Measurements from ENCODE around the gene UGGT2.

The UGGT2 gene

GRCh38 chr13:96053003-96053703 lies at the start of gene UGGT2:
Gene UGGT2 (minus strand): TSS chr13:96053401. CDS start chr13:96053312, 89 bp downstream.
- Histone ChIP-seq H3K27me3 (ENCODE audit: control insufficient read depth in 1 of 2, insufficient read depth in 2 of 2, low read length in 2 of 2) (no peaks in the 10 kb centered on the region), H3K9ac (ENCODE audit: low read length) (peak within 1 kb of the TSS; percentile 58), H3K36me3 (ENCODE audit: insufficient read depth, low read length) (no peaks in the 10 kb centered on the region), H3K27ac (ENCODE audit: low read depth, low read length) (peak within 1 kb of the TSS; percentile 75), H3K9me3 (ENCODE audit: low read length) (no peaks in the 10 kb centered on the region), H3K4me3 (ENCODE audit: low read depth in 1 of 2, low read length in 2 of 2) (peak within 1 kb of the TSS; percentile 77 to 94), H3K4me1 (ENCODE audit: insufficient read depth, low read length) (peaks cover 7% of the 10 kb centered on the region)

GRCh38 chr13:96100457-96101220 lies 47.4 kb upstream of the UGGT2 start:
- no peaks in the 10 kb centered on the region for H3K36me3 ChIP-seq (ENCODE audit: insufficient read depth, low read length)
- H3K4me1 ChIP-seq (ENCODE audit: insufficient read depth, low read length) = no peaks in the 10 kb centered on the region
- H3K27ac ChIP-seq (ENCODE audit: low read depth, low read length) = no peak overlapping the region
- H3K27me3 ChIP-seq (ENCODE audit: control insufficient read depth in 1 of 2, insufficient read depth in 2 of 2, low read length in 2 of 2) = no peaks in the 10 kb centered on the region
- H3K9ac ChIP-seq (ENCODE audit: low read length) = no peak overlapping the region
- no peaks in the 10 kb centered on the region for H3K9me3 ChIP-seq (ENCODE audit: low read length)
- no peak overlapping the region for H3K4me3 ChIP-seq (ENCODE audit: low read depth in 1 of 2, low read length in 2 of 2)

GRCh38 chr13:96093296-96094006 lies 40.2 kb upstream of the UGGT2 start:
- Histone ChIP-seq H3K4me1 (ENCODE audit: insufficient read depth, low read length) (no peaks in the 10 kb centered on the region), H3K4me3 (ENCODE audit: low read depth in 1 of 2, low read length in 2 of 2) (no peak overlapping the region), H3K27me3 (ENCODE audit: control insufficient read depth in 1 of 2, insufficient read depth in 2 of 2, low read length in 2 of 2) (peaks cover 11 to 19% of the 10 kb centered on the region in 2 donors), H3K9me3 (ENCODE audit: low read length) (no peaks in the 10 kb centered on the region), H3K36me3 (ENCODE audit: insufficient read depth, low read length) (no peaks in the 10 kb centered on the region), H3K9ac (ENCODE audit: low read length) (no peak overlapping the region), H3K27ac (ENCODE audit: low read depth, low read length) (no peak overlapping the region)

GRCh38 chr13:96091164-96092117 lies 38.2 kb upstream of the UGGT2 start:
- no peak overlapping the region for H3K27ac ChIP-seq (ENCODE audit: low read depth, low read length)
- no peaks in the 10 kb centered on the region for H3K36me3 ChIP-seq (ENCODE audit: insufficient read depth, low read length)
- H3K9ac ChIP-seq (ENCODE audit: low read length) = no peak overlapping the region
- H3K4me1 ChIP-seq (ENCODE audit: insufficient read depth, low read length) = no peaks in the 10 kb centered on the region
- H3K27me3 ChIP-seq (ENCODE audit: control insufficient read depth in 1 of 2, insufficient read depth in 2 of 2, low read length in 2 of 2) = peaks cover 11 to 19% of the 10 kb centered on the region in 2 donors
- no peaks in the 10 kb centered on the region for H3K9me3 ChIP-seq (ENCODE audit: low read length)
- H3K4me3 ChIP-seq (ENCODE audit: low read depth in 1 of 2, low read length in 2 of 2) = peak overlapping the region; percentile 37 to 39

GRCh38 chr13:96090240-96091101 lies 37.3 kb upstream of the UGGT2 start:
- H3K9ac ChIP-seq (ENCODE audit: low read length) = no peak overlapping the region

GRCh38 chr13:96089749-96090239 lies 36.6 kb upstream of the UGGT2 start, which contains the start of gene HS6ST3:
Gene HS6ST3 (plus strand): TSS chr13:96090107.
- H3K9ac ChIP-seq (ENCODE audit: low read length) = no peak within 1 kb of the TSS
- H3K36me3 ChIP-seq (ENCODE audit: insufficient read depth, low read length) = no peaks in the 10 kb centered on the region
- H3K9me3 ChIP-seq (ENCODE audit: low read length) = no peaks in the 10 kb centered on the region
- peak within 1 kb of the TSS; percentile 32 to 37 for H3K4me3 ChIP-seq (ENCODE audit: low read depth in 1 of 2, low read length in 2 of 2)
- no peak within 1 kb of the TSS for H3K27ac ChIP-seq (ENCODE audit: low read depth, low read length)
- H3K4me1 ChIP-seq (ENCODE audit: insufficient read depth, low read length) = no peaks in the 10 kb centered on the region
- H3K27me3 ChIP-seq (ENCODE audit: control insufficient read depth in 1 of 2, insufficient read depth in 2 of 2, low read length in 2 of 2) = peaks cover 11 to 19% of the 10 kb centered on the region in 2 donors

More at GRCh38 chr13:96090240-96091101, 37.3 kb upstream of the UGGT2 start:
- H3K4me1 ChIP-seq (ENCODE audit: insufficient read depth, low read length) = no peaks in the 10 kb centered on the region
- no peak overlapping the region for H3K27ac ChIP-seq (ENCODE audit: low read depth, low read length)
- no peaks in the 10 kb centered on the region for H3K9me3 ChIP-seq (ENCODE audit: low read length)
- H3K27me3 ChIP-seq (ENCODE audit: control insufficient read depth in 1 of 2, insufficient read depth in 2 of 2, low read length in 2 of 2) = peaks cover 11 to 19% of the 10 kb centered on the region in 2 donors
- no peaks in the 10 kb centered on the region for H3K36me3 ChIP-seq (ENCODE audit: insufficient read depth, low read length)
- peak overlapping the region in 1 of 2 donors; percentile 37 for H3K4me3 ChIP-seq (ENCODE audit: low read depth in 1 of 2, low read length in 2 of 2)

GRCh38 chr13:96089139-96089538 lies 35.9 kb upstream of the UGGT2 start:
- Histone ChIP-seq H3K4me1 (ENCODE audit: insufficient read depth, low read length) (no peaks in the 10 kb centered on the region), H3K27ac (ENCODE audit: low read depth, low read length) (no peak overlapping the region), H3K9ac (ENCODE audit: low read length) (no peak overlapping the region), H3K27me3 (ENCODE audit: control insufficient read depth in 1 of 2, insufficient read depth in 2 of 2, low read length in 2 of 2) (peaks cover 11 to 19% of the 10 kb centered on the region in 2 donors), H3K9me3 (ENCODE audit: low read length) (no peaks in the 10 kb centered on the region), H3K4me3 (ENCODE audit: low read depth in 1 of 2, low read length in 2 of 2) (no peak overlapping the region), H3K36me3 (ENCODE audit: insufficient read depth, low read length) (no peaks in the 10 kb centered on the region)

GRCh38 chr13:96086736-96087135 lies 33.5 kb upstream of the UGGT2 start:
- Histone ChIP-seq H3K27me3 (ENCODE audit: control insufficient read depth in 1 of 2, insufficient read depth in 2 of 2, low read length in 2 of 2) (peaks cover 10 to 15% of the 10 kb centered on the region in 2 donors), H3K36me3 (ENCODE audit: insufficient read depth, low read length) (no peaks in the 10 kb centered on the region)

GRCh38 chr13:96082640-96083039 lies 29.4 kb upstream of the UGGT2 start:
- Histone ChIP-seq H3K9me3 (ENCODE audit: low read length) (no peaks in the 10 kb centered on the region), H3K36me3 (ENCODE audit: insufficient read depth, low read length) (no peaks in the 10 kb centered on the region), H3K27me3 (ENCODE audit: control insufficient read depth in 1 of 2, insufficient read depth in 2 of 2, low read length in 2 of 2) (no peaks in the 10 kb centered on the region), H3K4me1 (ENCODE audit: insufficient read depth, low read length) (no peaks in the 10 kb centered on the region), H3K27ac (ENCODE audit: low read depth, low read length) (no peak overlapping the region), H3K4me3 (ENCODE audit: low read depth in 1 of 2, low read length in 2 of 2) (no peak overlapping the region), H3K9ac (ENCODE audit: low read length) (no peak overlapping the region)

More at GRCh38 chr13:96086736-96087135, 33.5 kb upstream of the UGGT2 start:
- H3K4me1 ChIP-seq (ENCODE audit: insufficient read depth, low read length) = no peaks in the 10 kb centered on the region
- no peaks in the 10 kb centered on the region for H3K9me3 ChIP-seq (ENCODE audit: low read length)
- H3K9ac ChIP-seq (ENCODE audit: low read length) = no peak overlapping the region
- H3K4me3 ChIP-seq (ENCODE audit: low read depth in 1 of 2, low read length in 2 of 2) = no peak overlapping the region
- H3K27ac ChIP-seq (ENCODE audit: low read depth, low read length) = no peak overlapping the region

- no peaks in the 10 kb centered on the region for H3K36me3 ChIP-seq (ENCODE audit: insufficient read depth, low read length)
- no peaks in the 10 kb centered on the region for H3K27me3 ChIP-seq (ENCODE audit: control insufficient read depth in 1 of 2, insufficient read depth in 2 of 2, low read length in 2 of 2)
- H3K27ac ChIP-seq (ENCODE audit: low read depth, low read length) = no peak overlapping the region
- no peaks in the 10 kb centered on the region for H3K4me1 ChIP-seq (ENCODE audit: insufficient read depth, low read length)
- no peak overlapping the region for H3K4me3 ChIP-seq (ENCODE audit: low read depth in 1 of 2, low read length in 2 of 2)
- H3K9ac ChIP-seq (ENCODE audit: low read length) = no peak overlapping the region
- H3K9me3 ChIP-seq (ENCODE audit: low read length) = no peaks in the 10 kb centered on the region
These were observed 28.7 kb upstream of the UGGT2 start for GRCh38 chr13:96081888-96082287.
